GM12892 (cell line): ENCODE data around the gene EFCC1.

Source experiments
- POLR2A ChIP-seq: IDR thresholded peaks from 2 replicates; pipeline ENCODE4 v1.6.1; 2011; ENCODE audit warnings: low read depth, low read length, control low read depth
- POLR2AphosphoS5 ChIP-seq: IDR thresholded peaks from 2 replicates; pipeline ENCODE4 v1.6.1; 2011; ENCODE audit warnings: low read depth, low read length, control low read depth
- TAF1 ChIP-seq: IDR thresholded peaks from 2 replicates; pipeline ENCODE4 v1.6.1; 2011; ENCODE audit warnings: low read depth, mild to moderate bottlenecking, control low read depth, low read length, borderline replicate concordance

GRCh38 chr3:128956440-128956839 lies 44.7 kb upstream of the EFCC1 start:
- TF ChIP-seq POLR2AphosphoS5 = no peak
- TF ChIP-seq POLR2A = no peak
- no peak for TF ChIP-seq TAF1
